ENCODE results near the gene PHLDB1.

The PHLDB1 gene

DNA sequence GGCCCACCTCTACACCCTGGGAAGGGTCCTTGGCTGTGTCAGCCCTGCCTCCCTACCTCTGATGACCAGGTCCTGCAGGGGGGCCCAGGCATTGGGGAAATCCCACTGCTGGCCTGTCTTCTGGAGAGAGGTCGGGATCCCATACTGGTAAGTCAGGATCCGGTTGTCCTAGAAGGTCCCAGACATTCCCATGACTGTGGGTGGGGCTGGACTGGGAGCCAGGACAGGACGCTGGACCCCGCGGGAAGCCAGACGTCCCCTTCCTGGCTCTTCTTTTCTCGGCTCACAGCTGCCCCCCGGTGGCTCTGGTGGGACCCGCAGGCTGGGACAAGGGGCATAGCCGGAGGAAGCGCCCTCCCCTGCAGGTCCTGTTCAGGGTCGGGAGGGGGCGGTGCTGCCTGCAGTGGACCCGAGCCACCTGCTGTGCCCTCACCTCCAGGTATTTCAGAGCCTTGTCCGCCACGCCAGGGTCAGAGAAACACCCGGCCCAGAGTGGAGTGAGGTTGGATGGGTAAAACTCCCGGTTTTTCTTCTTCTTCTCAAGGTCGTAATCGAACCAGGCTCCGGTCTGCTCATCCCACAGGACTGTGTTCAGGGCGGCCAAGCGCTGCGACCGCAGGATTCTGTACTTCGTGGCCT lies 52.0 kb downstream of the PHLDB1 start:
- H3K27ac ChIP-seq, result no peak overlapping the region
- TF ChIP-seq, protein P1, sequence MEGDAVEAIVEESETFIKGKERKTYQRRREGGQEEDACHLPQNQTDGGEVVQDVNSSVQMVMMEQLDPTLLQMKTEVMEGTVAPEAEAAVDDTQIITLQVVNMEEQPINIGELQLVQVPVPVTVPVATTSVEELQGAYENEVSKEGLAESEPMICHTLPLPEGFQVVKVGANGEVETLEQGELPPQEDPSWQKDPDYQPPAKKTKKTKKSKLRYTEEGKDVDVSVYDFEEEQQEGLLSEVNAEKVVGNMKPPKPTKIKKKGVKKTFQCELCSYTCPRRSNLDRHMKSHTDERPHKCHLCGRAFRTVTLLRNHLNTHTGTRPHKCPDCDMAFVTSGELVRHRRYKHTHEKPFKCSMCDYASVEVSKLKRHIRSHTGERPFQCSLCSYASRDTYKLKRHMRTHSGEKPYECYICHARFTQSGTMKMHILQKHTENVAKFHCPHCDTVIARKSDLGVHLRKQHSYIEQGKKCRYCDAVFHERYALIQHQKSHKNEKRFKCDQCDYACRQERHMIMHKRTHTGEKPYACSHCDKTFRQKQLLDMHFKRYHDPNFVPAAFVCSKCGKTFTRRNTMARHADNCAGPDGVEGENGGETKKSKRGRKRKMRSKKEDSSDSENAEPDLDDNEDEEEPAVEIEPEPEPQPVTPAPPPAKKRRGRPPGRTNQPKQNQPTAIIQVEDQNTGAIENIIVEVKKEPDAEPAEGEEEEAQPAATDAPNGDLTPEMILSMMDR (IDR thresholded peaks at IDR 0.05), result peak; percentile 97
- no peak for TF ChIP-seq ZFX (IDR thresholded peaks at IDR 0.05; ENCODE audit: borderline replicate concordance)

DNA sequence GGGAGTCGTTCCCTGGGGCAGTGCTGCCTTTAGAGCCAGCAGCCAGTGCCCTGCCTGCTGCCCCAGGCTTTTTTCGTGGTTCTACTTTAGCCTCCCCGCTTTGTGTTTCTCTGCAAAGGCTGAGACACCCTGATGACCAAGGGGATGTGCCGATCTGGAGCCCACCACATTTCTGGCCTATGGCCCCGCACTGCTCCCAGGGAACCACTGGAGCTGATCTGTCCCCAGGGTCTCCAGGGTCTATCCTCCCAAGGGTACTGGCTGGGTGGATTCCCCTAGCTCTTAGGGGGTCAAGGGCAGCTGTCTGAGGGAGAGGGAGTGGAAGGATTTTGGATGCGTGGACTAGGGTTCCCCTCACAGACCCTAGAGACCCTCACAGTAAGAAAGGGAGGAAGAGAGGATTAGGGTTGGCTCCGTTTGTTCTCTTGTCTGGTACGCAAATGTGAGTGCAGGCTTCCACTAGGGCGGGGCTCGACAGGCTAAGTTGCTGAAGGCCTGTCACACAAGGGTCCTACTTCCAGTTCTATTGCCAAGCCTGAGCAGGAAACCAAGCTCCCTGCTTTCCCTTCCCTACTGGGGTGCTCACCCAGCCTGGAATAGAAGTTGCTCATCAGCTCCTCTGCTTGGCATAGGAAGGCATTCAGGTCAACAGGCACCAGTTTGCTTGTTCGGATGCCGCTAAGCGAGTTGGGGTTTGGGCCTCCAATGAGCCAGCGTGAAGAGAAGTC lies 52.7 kb downstream of the PHLDB1 start:
- H3K27ac ChIP-seq, result no peak overlapping the region
- TF ChIP-seq, protein P1 (IDR thresholded peaks at IDR 0.05), result no peak
- TF ChIP-seq ZFX (IDR thresholded peaks at IDR 0.05; ENCODE audit: borderline replicate concordance), result no peak

DNA sequence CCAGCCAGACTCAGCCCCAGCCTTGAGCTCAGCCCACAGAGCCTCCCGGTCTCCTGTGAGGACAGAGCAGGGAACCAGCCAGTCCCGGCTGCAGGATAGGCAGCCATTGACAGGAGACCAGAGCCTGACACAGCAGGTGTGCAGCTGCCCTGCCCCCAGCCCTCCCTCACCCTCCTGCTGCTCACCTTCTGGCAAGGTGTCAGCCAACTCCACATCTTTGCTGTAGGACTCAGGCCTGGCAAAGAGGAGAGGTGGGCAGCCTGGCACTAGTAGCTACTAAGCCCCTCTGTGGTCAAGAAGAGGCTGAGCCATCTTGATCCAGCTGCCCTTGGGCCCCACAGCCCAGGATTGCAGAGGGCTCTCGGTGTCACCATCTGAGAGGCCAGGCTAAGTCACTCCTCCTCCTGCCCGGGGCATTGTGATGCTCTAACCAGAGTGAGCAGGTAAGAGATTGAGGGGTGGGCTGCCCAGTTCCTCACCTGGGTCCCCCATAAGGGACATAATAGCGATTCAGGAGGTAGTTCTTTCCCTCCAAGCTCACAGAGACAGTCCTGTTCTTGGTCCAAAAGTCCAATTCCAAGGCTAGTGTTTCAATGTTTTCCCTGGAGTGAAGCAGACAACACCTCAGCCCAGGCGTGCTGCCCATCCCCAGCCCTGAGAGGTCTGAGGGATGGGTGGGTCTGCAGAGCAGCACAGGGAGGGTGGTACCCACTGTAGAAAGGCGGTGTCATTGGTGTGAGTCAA lies 53.4 kb downstream of the PHLDB1 start:
- TF ChIP-seq ZFX (IDR thresholded peaks at IDR 0.05; ENCODE audit: borderline replicate concordance), result no peak
- TF ChIP-seq, protein P1 (IDR thresholded peaks at IDR 0.05), result no peak
- no peak overlapping the region for H3K27ac ChIP-seq

DNA sequence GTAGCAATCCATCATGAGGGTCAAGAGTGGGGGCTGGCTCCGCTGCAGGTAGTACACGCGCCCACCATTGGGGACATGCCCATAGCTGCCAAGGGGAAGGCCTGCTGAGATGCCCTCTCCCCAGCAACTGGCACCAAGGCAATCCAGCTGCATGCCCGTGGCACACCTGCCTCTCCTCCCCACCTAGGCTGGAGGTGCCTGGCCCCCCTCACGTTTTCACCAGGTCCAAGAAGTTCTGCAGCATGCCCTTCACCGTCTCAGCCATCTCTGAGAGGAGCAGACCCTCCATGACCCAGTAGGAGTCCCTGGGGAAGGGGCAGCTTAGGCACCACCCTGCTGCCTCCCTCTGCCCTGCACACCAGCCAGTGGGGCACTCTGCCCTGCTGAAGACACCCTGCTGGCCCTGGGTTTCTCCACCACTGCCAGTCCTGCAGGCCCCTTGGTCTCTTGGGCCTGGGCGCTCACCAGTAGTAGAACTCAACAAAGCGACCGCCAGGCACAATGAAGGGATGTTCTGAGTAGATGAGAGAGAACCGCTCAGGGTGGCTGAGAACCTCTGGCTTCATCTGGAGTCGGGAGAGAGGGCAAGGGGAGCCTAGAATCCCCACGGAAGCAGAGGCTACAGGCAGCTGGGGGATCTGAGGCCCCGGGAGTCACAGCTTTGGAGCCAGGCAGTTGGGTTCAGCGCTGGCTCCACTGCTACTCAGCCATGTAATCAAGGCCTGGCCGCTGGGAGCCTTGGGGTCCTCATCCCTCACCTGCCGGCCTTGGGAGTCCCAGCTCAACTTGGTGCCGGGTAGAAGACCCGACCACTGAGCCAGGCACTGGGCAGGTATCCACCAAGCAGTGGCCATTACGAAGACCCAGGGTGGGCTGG lies 54.2 kb downstream of the PHLDB1 start:
- TF ChIP-seq, protein P1 (IDR thresholded peaks at IDR 0.05), result no peak
- TF ChIP-seq ZFX (IDR thresholded peaks at IDR 0.05; ENCODE audit: borderline replicate concordance), result no peak

DNA sequence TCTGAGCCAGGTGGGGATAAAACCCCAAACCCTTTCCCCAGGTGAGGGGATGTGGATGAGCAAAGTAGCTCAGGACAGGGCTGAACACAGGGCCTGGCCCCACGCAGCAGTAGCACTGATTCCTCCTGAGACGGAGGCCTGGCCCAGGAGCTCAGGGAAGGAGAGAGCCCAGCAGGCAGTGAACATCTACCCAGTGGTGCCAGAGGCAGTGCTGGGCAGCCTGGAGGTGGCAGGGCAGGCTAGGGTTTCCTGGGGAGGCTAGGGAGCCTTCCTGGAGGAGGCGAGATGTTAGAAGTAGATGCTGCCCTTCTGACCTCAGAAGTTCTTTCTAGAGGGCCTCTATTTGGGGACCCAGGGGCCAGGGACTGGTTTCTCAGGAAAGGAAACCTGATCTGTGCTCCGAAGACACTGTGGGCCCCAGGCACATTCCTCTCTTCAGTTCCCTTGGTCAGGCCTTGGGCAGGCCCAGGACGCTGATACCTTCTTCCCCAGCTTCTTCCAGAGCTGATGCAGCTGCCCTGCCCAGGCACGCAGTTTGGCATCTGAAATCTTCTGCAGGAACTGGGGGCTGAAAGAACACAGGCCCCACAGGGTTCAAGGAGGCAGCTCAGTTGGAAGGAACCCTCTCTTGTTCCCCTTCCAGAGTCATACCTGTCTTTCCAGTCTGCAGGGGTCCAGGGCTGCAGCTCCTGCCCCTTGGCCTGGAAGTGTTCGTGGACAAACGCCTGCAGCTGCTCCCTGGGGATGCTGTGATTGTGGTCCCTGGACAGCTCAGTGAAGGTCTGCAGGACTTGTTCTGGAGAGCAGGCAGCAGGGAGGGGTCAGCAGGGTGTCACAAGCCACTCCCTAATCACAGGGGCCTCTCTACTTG lies 55.2 kb downstream of the PHLDB1 start:
- TF ChIP-seq ZFX (IDR thresholded peaks at IDR 0.05; ENCODE audit: borderline replicate concordance), result no peak
- TF ChIP-seq, protein P1 (IDR thresholded peaks at IDR 0.05), result no peak
- H3K27ac ChIP-seq, result no peak overlapping the region

More for the DNA sequence above, 54.2 kb downstream of the PHLDB1 start:
- H3K27ac ChIP-seq, result no peak overlapping the region

DNA sequence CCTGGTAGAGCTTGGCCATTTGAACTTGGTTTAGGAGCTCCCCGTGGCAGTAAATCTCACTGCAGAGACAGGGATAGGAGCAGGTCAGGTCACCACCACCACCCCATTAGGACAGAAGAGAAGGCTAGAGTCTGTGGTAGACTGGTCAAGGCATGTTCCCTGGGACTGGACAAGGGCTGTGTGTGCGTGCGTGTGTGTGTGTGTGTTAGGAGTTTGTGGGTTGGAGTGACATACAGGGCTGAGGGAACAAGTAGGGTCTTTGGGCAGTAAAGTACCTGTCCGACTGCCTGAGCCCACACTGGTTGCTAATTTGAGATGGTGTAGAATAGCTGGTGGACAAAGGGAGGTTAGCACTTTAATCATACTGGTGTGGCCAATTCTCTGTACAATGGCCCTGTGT lies 56.0 kb downstream of the PHLDB1 start:
- no peak overlapping the region for H3K27ac ChIP-seq
- TF ChIP-seq ZFX (IDR thresholded peaks at IDR 0.05; ENCODE audit: borderline replicate concordance), result no peak
- TF ChIP-seq, protein P1 (IDR thresholded peaks at IDR 0.05), result no peak

All from 22Rv1 (cell line).